Measurements from ENCODE around the gene ADAMTS7. TPM values are rescaled to one million over a fixed set of nuclear protein-coding genes. Genes with fewer than 3 reads are reported as not detected.
"Not testable (repeated sequence)": the region's sequence is repeated elsewhere in the genome, so short reads cannot be mapped to it uniquely, and the experiment has no call there.

Gene ADAMTS7
- total RNA-seq, 1 donor from 2014 or later: 25.5 TPM

DNA sequence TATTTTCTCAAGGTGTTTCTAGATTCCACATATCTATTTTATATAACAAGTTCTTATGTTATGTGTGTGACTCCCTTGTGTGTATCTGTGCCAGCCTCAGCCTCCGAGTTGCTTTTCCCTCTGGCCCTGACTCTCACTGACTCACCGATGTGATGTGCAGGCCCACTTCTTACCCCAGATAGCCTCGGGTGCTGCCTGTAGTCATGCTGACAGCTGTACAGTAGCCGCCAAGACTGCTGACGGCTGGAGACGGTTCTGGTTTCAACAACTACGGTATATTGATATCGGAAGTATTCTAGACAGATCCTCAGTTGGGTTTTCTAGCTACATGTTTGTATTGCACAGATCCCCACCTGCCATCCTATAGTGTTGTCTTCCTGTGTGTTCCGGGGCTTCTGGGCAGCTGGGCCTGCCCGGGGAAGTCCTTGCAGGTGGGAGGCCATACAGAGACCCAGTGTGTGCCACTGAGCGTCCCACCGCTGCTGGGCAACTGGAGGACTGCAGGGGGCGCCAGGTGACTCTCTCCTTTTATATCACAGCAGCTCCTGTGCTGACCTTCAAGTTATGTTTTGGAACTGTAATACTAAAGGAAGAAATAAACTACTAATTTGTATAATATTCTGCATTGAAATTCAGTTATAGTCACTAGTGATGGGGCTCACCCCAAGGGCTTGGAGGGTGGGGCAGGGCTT is 55.2 kb downstream of the ADAMTS7 start:
- not testable (repeated sequence) for H3K9me3 ChIP-seq (ENCODE audit: insufficient read depth, low read depth, low read length); H3K9ac ChIP-seq (ENCODE audit: low read length); H3K4me3 ChIP-seq (ENCODE audit: insufficient read depth, low read depth, low read length); H3K36me3 Mint-ChIP-seq (ENCODE audit: low read depth, unreplicated experiment); H4K20me1 ChIP-seq (ENCODE audit: insufficient read depth, low read length); H3K9me3 Mint-ChIP-seq (ENCODE audit: unreplicated experiment); H3K4me2 ChIP-seq (ENCODE audit: low read length); H3K36me3 ChIP-seq (ENCODE audit: insufficient read depth, low read length); H3K27ac Mint-ChIP-seq (ENCODE audit: unreplicated experiment); H3K4me3 Mint-ChIP-seq (ENCODE audit: unreplicated experiment); H2AFZ ChIP-seq (ENCODE audit: low read depth, low read length); H3K27me3 ChIP-seq (ENCODE audit: insufficient read depth, low read length); H3K79me2 ChIP-seq (ENCODE audit: insufficient read depth, low read length)
- FAIRE-seq (peak; percentile 87), DNase-seq (ENCODE audit: low read depth) (peak; percentile 59)
- Mint-ChIP-seq H3K27me3 (ENCODE audit: low read depth, unreplicated experiment) (peaks cover 11% of the 10 kb centered on the region), H3K4me1 (ENCODE audit: low read depth, unreplicated experiment) (peaks cover 21% of the 10 kb centered on the region)
- H3K4me1 ChIP-seq (ENCODE audit: insufficient read depth, low read length): peaks cover 12% of the 10 kb centered on the region
- H3K27ac ChIP-seq (ENCODE audit: low read depth, low read length): peak overlapping the region; percentile 12

DNA sequence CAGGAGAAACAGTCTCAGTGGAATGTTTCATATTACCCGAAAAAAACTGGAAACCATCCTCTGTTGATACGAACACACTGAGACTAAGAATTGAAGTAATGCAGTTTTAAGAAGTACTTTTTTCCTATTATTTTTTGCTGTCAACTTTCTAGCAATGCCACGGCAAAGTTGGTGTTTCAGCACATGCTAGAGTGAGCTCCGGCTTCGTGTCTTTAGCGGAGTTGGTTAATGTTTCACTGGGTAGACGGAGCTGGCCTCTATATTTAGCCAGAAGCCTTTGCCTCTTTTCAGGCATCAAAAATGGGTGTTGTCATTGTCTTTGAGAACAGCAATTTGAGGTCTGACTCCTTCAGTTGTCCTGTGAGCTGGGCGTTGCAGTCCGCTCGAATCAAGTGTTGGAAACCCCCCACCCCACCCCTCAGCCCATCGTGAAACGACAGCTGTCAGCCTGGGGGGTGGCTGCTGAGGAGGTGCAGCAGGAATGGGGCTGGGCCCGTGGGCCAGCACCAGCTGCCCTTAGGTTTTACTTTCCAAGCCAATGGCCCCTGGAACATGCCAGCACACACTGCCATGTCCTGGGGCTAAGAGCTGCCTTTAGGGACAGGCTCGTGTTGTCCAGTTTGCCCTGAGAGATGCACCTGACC is 56.5 kb downstream of the ADAMTS7 start:
- not testable (repeated sequence) for H3K27ac ChIP-seq (ENCODE audit: low read depth, low read length); FAIRE-seq; H3K4me2 ChIP-seq (ENCODE audit: low read length); H3K79me2 ChIP-seq (ENCODE audit: insufficient read depth, low read length); H3K9ac ChIP-seq (ENCODE audit: low read length); H3K36me3 ChIP-seq (ENCODE audit: insufficient read depth, low read length); H3K27me3 ChIP-seq (ENCODE audit: insufficient read depth, low read length); H3K27ac Mint-ChIP-seq (ENCODE audit: unreplicated experiment); H3K4me3 Mint-ChIP-seq (ENCODE audit: unreplicated experiment); H4K20me1 ChIP-seq (ENCODE audit: insufficient read depth, low read length); DNase-seq (ENCODE audit: low read depth); H3K36me3 Mint-ChIP-seq (ENCODE audit: low read depth, unreplicated experiment); H3K9me3 ChIP-seq (ENCODE audit: insufficient read depth, low read depth, low read length); H3K9me3 Mint-ChIP-seq (ENCODE audit: unreplicated experiment); H2AFZ ChIP-seq (ENCODE audit: low read depth, low read length); H3K4me3 ChIP-seq (ENCODE audit: insufficient read depth, low read depth, low read length)
- Mint-ChIP-seq H3K4me1 (ENCODE audit: low read depth, unreplicated experiment) (peaks cover 22% of the 10 kb centered on the region), H3K27me3 (ENCODE audit: low read depth, unreplicated experiment) (peaks cover 17% of the 10 kb centered on the region)
- peaks cover 16% of the 10 kb centered on the region for H3K4me1 ChIP-seq (ENCODE audit: insufficient read depth, low read length)

DNA sequence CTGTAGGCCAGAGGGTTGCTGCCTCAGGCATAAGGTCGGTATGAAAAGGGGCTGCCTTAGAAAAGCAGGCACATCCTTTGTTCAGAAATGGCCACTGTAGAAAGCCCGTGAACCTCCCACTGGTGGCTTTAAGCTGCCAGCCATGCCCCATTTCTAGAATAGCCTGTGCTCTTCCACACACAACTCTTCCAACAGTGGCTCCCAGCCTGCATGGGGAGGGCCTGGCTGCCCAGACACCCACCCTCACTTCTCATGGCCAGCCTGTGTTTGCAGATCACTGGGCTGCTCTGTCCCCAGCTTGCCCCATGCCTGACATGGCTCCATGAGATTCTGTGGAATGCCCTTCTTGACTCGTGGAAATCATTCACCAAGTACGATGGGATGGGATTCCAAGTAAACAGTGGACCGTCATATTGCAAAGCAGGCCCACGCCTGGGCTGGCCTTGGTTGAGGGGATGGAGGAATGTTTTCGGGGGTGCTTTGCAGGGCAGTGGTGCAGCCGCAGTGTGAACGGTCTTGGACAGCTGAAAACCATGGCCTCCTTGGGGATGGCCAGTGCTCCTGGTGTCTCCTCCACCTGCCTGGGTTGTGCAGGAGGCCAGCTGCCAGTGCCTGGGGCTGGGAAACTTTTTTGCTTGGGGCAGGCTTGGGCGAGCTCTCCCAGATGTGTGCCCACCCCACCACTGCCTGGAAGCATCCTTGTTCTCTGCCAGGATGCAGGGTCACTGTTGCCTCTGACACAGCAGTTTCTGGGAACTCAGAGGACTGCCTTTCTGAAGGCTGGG is 57.3 kb downstream of the ADAMTS7 start:
- H3K27me3 Mint-ChIP-seq (ENCODE audit: low read depth, unreplicated experiment): peaks cover 17% of the 10 kb centered on the region
- not testable (repeated sequence) for H3K4me3 ChIP-seq (ENCODE audit: insufficient read depth, low read depth, low read length); H3K4me2 ChIP-seq (ENCODE audit: low read length); H3K27ac Mint-ChIP-seq (ENCODE audit: unreplicated experiment); H3K4me3 Mint-ChIP-seq (ENCODE audit: unreplicated experiment); H3K27ac ChIP-seq (ENCODE audit: low read depth, low read length); H3K9ac ChIP-seq (ENCODE audit: low read length); FAIRE-seq; H3K27me3 ChIP-seq (ENCODE audit: insufficient read depth, low read length); H2AFZ ChIP-seq (ENCODE audit: low read depth, low read length); H4K20me1 ChIP-seq (ENCODE audit: insufficient read depth, low read length); H3K9me3 ChIP-seq (ENCODE audit: insufficient read depth, low read depth, low read length); H3K79me2 ChIP-seq (ENCODE audit: insufficient read depth, low read length); H3K9me3 Mint-ChIP-seq (ENCODE audit: unreplicated experiment); H3K36me3 ChIP-seq (ENCODE audit: insufficient read depth, low read length); DNase-seq (ENCODE audit: low read depth); H3K36me3 Mint-ChIP-seq (ENCODE audit: low read depth, unreplicated experiment)
- H3K4me1 Mint-ChIP-seq (ENCODE audit: low read depth, unreplicated experiment): peaks cover 22% of the 10 kb centered on the region
- peaks cover 16% of the 10 kb centered on the region for H3K4me1 ChIP-seq (ENCODE audit: insufficient read depth, low read length)

- H3K9me3 Mint-ChIP-seq (ENCODE audit: unreplicated experiment); H3K27ac Mint-ChIP-seq (ENCODE audit: unreplicated experiment); H3K9ac ChIP-seq (ENCODE audit: low read length): not testable (repeated sequence)
These were observed 58.0 kb downstream of the ADAMTS7 start for GRCh38 chr15:78753359-78753659.

More at GRCh38 chr15:78753359-78753659, 58.0 kb downstream of the ADAMTS7 start:
- H3K4me3 ChIP-seq (ENCODE audit: insufficient read depth, low read depth, low read length); H3K36me3 ChIP-seq (ENCODE audit: insufficient read depth, low read length); H3K4me2 ChIP-seq (ENCODE audit: low read length); H3K4me3 Mint-ChIP-seq (ENCODE audit: unreplicated experiment); H2AFZ ChIP-seq (ENCODE audit: low read depth, low read length); H3K36me3 Mint-ChIP-seq (ENCODE audit: low read depth, unreplicated experiment); H3K27me3 ChIP-seq (ENCODE audit: insufficient read depth, low read length); H3K9me3 ChIP-seq (ENCODE audit: insufficient read depth, low read depth, low read length); DNase-seq (ENCODE audit: low read depth); FAIRE-seq; H3K79me2 ChIP-seq (ENCODE audit: insufficient read depth, low read length); H4K20me1 ChIP-seq (ENCODE audit: insufficient read depth, low read length); H3K27ac ChIP-seq (ENCODE audit: low read depth, low read length): not testable (repeated sequence)
- peaks cover 16% of the 10 kb centered on the region for H3K4me1 ChIP-seq (ENCODE audit: insufficient read depth, low read length)
- peaks cover 22% of the 10 kb centered on the region for H3K4me1 Mint-ChIP-seq (ENCODE audit: low read depth, unreplicated experiment)
- peaks cover 17% of the 10 kb centered on the region for H3K27me3 Mint-ChIP-seq (ENCODE audit: low read depth, unreplicated experiment)
